GM21717 (cell line): ENCODE results near the gene PRR33.

Source experiments
- ATAC-seq: cut with Tn5 transposase; IDR thresholded peaks from one replicate; pipeline ENCODE4 v1.9.1; 2021; ENCODE audit warnings: mild to moderate bottlenecking, moderate library complexity; ENCODE audit not compliant: unreplicated experiment

The PRR33 gene

DNA sequence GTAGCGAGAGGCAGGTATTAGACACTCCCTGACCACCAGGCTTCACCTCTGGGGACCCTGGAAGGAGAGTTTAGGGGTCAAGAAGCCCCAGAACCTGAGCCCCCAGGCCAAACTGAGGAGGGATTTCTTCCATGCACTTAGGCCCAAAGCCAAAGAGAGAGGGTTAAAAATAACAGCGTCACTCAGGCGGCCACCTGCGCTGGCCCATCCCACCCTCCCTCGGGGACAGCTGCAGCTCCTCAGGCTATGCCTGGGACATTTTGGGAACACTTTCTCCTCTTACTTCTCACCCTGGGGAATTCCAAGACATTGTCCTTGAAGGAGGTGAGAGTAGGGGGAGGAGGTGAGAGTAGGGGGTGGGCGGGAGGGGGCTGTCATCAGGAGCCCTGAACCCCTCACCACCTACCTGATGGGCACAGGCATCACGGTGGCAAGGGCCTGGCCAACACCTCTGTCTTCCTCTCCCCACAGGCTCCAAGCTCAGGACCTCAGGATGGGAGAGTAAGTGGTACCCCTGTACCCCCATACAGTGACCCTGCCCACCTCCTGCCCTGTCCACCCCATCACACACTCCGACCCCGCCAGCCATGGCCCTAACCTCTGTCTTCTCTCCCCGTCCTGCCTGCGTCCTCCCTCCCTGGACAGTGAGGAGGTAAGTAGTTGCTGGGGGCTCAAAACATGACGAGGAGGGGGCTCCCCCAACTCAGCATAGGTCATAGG, 52.3 kb downstream of the PRR33 start:
- no peak for ATAC-seq

DNA sequence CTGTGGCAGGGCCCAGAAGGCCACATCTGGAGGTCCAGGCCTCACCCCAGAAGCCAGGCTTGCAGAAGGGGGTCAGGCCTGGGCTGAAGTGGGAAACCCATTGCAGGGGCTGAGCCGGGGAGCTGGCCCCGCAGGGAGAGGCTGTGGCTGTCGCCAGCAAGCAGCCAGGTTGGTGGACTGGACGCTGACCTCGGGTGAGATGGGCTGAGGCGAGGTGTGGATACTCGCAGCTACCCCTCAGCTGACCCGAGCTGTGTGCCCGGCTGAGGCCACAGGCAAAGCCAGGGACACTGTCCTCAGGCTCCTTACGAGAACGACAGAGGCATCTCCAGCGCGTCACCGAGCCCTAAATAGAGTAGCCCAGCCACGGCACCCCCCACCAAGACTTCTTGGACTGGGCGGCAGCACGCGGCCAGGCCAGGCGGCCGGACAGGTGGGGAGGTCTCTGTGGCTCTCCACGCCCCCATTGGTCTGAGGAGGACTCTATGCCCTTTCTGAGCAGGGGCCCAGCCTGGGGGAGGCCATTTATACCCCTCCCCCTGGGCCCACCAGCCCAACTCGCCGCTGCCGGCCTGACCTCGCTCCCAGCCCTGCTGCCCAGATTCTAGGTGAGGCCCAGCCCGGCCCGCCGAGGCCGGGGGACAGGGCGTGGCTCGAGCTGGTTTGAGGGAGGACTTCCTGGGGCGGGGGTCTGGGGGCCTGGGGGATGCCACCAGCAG, 53.1 kb downstream of the PRR33 start, which contains the start of gene TNNI2:
TNNI2 (plus strand) TSS at position 556 of the 719 bp plus-strand sequence. CDS start 716 bp downstream, outside the sequence.
- no peak for ATAC-seq
